SK-N-SH (cell line): ENCODE measurements around the gene CEP57.

Experiments
- CHD2 ChIP-seq: fragments of 150-350 bp; IDR thresholded peaks from 2 replicates; pipeline ENCODE4 v1.6.1; 2018; ENCODE audit warnings: low read length; ENCODE audit not compliant: partially characterized antibody
- CTCF ChIP-seq: fragments of 200-600 bp; sonication (generic); IDR thresholded peaks from 2 replicates; pipeline ENCODE4 v1.6.1; 2017; ENCODE audit warnings: antibody characterized with exemption, mild to moderate bottlenecking, moderate library complexity
- EP300 ChIP-seq, 2 experiments: IDR thresholded peaks; 2 replicates each; pipeline versions ENCODE4 v1.4.0 to v1.6.1; 2012; ENCODE audit warnings: borderline replicate concordance in 1 of 2, low read depth in 1 of 2, low read length in 1 of 2
- GABPA ChIP-seq: IDR thresholded peaks from 2 replicates; pipeline ENCODE4 v1.4.0; 2012; ENCODE audit warnings: low read depth, mild to moderate bottlenecking
- MXI1 ChIP-seq: IDR thresholded peaks from 2 replicates; pipeline ENCODE4 v1.6.1; 2012; ENCODE audit warnings: mild to moderate bottlenecking, low read depth, low read length, improper control_type of control experiment
- NFIC ChIP-seq: IDR thresholded peaks from 2 replicates; pipeline ENCODE4 v1.4.0; 2012; ENCODE audit warnings: borderline replicate concordance
- RAD21 ChIP-seq: IDR thresholded peaks from 2 replicates; pipeline ENCODE4 v1.6.1; 2012; ENCODE audit warnings: mild to moderate bottlenecking, low read length
- RCOR1 ChIP-seq: fragments of 150-350 bp; IDR thresholded peaks from 2 replicates; pipeline ENCODE4 v1.6.1; 2017; ENCODE audit warnings: antibody characterized with exemption, low read length
- SMC3 ChIP-seq: IDR thresholded peaks from 2 replicates; pipeline ENCODE4 v1.6.1; 2012; ENCODE audit warnings: low read depth, low read length, improper control_type of control experiment
- TAF1 ChIP-seq: IDR thresholded peaks from 2 replicates; pipeline ENCODE4 v1.6.1; 2012; ENCODE audit warnings: low read depth, mild to moderate bottlenecking, low read length, moderate library complexity, borderline replicate concordance
- TEAD4 ChIP-seq: IDR thresholded peaks from 2 replicates; pipeline ENCODE4 v1.4.0; 2012; ENCODE audit warnings: mild to moderate bottlenecking, borderline replicate concordance; ENCODE audit not compliant: insufficient read depth
- USF1 ChIP-seq: IDR thresholded peaks from 2 replicates; pipeline ENCODE4 v1.4.0; 2012; ENCODE audit warnings: low read depth, borderline replicate concordance
- ZBTB33 ChIP-seq: IDR thresholded peaks from 2 replicates; pipeline ENCODE4 v1.4.0; 2012; ENCODE audit warnings: low read depth, borderline replicate concordance
- TF ChIP-seq, protein P1 (sequence below): fragments of 150-350 bp; IDR thresholded peaks from 2 replicates; pipeline ENCODE4 v1.6.1; 2017; ENCODE audit warnings: antibody characterized with exemption, low read length, low read depth, borderline replicate concordance

- TF ChIP-seq MXI1 (no peak), CTCF (no peak), ZBTB33 (no peak), SMC3 (no peak), TEAD4 (no peak), RAD21 (no peak), EP300 (IDR thresholded peaks at IDR 0.05; ENCODE audit: borderline replicate concordance in 1 of 2, low read depth in 1 of 2, low read length in 1 of 2) (no peak), NFIC (no peak), RCOR1 (no peak), GABPA (no peak), CHD2 (no peak), USF1 (no peak), TAF1 (no peak)
- TF ChIP-seq, protein P1, sequence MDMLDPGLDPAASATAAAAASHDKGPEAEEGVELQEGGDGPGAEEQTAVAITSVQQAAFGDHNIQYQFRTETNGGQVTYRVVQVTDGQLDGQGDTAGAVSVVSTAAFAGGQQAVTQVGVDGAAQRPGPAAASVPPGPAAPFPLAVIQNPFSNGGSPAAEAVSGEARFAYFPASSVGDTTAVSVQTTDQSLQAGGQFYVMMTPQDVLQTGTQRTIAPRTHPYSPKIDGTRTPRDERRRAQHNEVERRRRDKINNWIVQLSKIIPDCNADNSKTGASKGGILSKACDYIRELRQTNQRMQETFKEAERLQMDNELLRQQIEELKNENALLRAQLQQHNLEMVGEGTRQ, result no peak
These were observed 43.1 kb downstream of the CEP57 start for GRCh38 chr11:95833378-95833777.
